Endometrial microvascular endothelial cells (primary cell): ENCODE data around the gene CNTN5. TPM values are rescaled to one million over a fixed set of nuclear protein-coding genes. Genes with fewer than 3 reads are reported as not detected.
"Not testable (repeated sequence)": the region's sequence is repeated elsewhere in the genome, so short reads cannot be mapped to it uniquely, and the experiment has no call there.

Source experiments
- in situ Hi-C: cut with HindIII; loops from 2 replicates; pipeline ENCODE4 v1.10.0; 2017; ENCODE audit warnings: low sequenced_read_pairs, low pct_unique_long_range_greater_than_20kb; ENCODE audit errors: inconsistent ontology term
- total RNA-seq: library from RNA; depleted of rRNA; stranded (reverse); fragments of >200 nt; gene quantifications from one replicate; pipeline ENCODE4 v1.2.3, GENCODE V29; 2015; ENCODE audit errors: inconsistent ontology term

CNTN5 gene
- total RNA-seq, 1 donor from 2014 or later, result not detected

DNA sequence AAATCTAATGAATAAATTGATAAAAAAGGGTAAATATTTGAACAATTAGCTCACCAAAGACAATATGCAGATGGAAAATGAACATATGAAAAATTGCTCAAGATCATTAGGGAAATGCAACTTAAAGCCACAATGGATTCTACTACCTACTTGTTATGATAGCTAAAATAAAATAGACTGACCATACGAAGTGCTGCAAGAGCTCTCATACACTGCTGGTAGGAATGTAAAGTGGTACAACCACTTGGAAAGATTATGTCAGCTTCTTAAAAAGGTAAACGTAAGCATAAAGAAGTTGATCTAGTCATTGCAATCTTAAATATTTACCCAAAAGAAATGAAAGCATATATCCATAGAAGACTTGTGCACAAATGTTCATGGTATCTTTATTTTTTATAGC lies 1162.2 kb downstream of the CNTN5 start:
- in situ Hi-C loops, result no loop called here

DNA sequence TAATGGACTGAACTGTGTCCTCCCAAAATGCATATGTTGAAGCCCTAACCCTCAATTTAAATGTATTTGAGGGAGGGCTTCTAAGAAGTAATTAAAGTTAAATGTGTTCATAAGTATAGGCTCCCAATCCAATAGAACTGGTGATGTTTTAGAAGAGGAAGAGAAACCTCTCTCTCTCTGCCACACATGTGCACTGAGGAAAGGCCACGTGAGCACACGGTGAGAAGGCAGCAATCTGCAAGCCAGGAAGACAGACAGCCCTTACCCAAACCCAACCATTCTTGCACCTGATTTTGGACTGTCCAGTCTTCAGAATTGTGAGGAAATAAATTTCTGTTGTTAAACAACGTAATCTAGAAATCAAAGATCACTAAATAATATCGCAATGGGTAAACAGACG lies 1164.8 kb downstream of the CNTN5 start:
- in situ Hi-C loops, result no loop called here

DNA sequence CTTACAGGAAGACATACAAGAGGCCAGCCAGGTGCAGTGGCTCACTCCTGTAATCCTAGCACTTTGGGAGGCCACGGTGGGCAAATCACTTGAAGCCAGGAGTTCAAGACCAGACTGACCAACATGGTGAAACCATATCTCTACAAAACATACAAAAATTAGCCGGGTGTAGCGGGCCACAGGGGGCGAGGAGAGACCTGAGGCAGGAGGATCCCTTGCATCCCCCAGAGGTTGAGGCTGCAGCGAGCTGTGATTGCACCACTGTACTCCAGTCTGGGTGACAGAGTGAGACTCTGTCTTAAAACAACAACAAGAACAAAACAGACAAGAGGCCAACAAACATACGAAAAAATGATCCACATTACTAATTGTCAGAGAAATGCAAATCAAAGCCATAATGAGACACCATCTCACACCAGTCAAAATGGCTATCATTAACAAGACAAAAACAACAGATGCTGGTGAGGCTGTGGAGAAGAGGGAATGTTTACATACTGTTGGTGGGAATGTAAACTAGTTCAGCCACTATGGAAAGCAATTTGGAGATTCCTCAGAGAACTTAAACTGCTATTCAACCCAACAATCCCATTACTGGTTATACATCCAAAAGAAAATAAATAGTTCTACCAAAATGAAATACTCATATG lies 1167.5 kb downstream of the CNTN5 start:
- in situ Hi-C loops, result no loop called here

DNA sequence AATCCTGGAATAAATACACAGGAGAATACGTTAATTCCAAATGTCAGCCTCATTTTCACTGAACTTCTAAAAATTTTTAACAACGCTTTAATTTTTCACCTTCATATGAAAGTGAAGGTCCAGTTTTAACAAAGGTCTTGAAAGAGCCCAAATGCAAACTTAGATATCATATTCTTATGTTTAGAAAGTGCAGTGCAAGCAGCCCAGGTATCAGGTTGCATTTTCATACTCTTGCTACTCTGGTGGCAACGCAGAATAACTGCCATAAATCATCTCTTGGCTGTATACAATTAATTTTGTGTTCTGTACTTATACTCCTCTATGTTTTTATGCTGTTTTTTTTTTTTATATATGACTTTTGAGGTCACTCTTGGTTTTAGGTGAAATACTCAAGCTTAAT lies 1169.6 kb downstream of the CNTN5 start:
- in situ Hi-C loops, result no loop called here

DNA sequence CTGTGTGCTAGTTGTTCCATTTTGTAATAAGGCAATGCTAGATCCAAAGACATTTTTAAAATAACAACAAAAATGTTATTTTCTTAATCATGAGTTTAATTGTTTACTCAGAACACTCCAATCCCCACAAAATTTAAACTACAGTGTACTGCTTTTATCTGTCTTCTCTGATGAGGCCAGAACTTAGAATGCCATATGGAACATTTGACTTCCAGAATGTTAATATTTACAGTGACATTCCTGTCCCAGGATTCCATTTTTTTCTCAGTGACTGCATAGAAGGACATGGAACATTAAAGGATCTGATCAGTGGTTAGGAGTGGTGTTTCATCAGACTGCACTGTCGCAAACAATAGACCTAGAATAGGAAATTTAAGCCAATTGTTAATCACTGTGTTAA lies 1171.4 kb downstream of the CNTN5 start:
- in situ Hi-C loops, result no loop called here

DNA sequence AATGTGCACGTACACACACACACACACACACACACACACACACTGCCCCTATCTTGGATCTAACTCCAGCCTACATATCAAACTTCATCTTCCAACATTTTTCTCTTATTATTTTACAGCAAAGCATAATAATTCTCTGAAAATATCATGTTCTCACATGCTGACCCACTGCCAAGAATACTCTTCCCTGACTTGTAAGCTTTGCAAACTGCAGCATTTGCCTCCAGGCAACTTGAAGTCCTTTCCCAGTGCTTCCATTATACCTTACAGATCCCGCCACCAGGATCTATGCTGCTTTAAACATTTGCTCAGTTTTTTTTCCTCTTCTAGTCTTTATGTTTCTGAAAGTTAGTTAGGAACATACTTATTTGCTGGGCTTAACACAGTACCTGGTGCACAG lies 1183.0 kb downstream of the CNTN5 start:
- in situ Hi-C loops, result no loop called here

DNA sequence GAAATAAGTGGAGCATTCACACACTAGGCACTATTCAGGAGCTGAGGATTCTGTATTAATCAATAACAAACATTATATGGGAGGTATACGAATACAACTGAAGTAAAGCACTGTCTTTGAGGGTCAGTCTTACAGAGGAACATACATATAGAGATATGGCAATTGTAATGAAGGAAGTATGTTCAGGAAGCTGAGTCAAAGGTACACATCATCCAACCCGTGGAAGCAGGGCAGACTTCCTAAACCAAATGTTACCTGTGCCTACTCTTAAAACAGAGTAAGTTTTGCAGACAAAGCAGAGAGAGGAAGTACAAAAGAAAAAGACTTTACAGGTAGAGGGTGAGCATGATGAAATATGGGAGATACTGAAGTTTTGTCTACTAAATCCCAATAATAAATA lies 1185.2 kb downstream of the CNTN5 start:
- in situ Hi-C loops, result no loop called here

DNA sequence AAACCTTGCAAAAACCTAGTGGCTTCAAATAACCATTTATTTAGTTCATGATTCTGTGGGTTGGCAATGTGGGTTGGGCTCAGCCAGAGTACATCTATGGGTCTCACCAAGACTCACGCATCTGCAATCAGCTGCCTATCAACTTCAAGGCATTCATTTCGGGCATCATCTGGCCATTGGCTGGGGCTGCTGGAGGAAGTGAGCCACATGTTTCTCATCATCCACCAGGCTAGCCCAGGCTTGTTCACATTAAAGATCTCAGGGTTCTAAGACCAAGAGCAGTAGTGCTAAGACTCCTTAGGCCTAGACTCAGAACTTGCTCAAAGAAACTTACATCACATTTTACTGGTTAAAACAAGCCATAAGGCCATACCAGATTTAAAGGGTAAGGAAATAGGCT lies 1187.5 kb downstream of the CNTN5 start:
- in situ Hi-C loops, result no loop called here

DNA sequence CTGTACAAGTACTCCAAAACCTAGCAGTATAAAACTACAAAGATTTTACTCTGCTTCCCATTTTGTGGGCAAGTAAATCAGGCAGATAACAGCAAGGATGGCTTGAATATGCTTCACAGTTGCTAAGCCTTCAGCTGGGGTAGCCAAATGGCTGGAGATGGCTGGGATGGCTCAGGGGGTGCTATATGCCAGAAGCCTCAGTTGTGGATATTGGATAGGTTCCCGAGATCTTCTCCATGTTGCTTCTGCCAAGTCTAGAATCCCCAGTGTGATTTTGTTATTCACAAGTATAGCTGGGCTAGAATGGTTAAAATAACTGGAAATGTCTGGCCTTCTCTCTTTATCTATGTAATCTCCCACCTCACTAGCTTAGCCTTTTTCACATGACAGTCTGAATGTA lies 1194.0 kb downstream of the CNTN5 start:
- in situ Hi-C loops, result no loop called here

DNA sequence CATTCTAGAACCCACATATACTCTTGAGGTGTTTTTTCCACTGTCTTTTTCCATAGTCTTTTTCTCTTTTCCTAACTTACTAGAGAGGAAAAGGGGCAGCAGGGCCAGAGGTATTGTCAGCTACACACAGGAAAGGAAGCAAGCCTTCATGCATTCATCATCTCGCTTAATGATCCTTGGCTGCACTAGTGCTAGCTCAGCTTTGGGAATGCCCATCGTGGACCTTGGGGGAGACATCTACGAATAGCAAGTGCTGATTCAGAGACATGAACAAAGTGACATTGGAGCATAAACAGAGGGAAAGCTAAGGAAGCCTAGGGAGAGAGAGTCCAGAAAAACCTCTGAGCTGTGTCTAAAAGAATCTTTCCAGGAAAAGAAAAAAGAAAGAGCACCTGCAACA lies 1200.1 kb downstream of the CNTN5 start:
- in situ Hi-C loops, result no loop called here

DNA sequence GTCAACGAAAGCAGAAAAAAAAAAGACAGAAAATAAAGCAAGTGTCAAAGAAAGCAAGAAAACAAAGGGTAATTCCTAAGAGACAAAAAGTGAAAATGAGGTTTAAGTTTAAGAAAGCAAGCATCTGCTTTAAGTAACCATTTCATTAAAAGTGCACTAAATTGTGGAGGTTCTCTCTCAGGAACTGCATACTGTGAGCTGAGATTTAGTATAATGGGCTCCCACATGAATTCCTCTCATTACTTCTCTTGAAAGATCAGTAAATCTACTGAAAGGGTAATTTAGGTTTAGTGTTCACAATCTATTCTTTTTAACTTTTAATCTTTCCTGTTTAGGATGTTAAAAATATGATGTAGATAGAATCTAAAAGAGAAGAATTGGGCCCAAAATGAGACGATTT lies 1201.0 kb downstream of the CNTN5 start:
- in situ Hi-C loops, result no loop called here

DNA sequence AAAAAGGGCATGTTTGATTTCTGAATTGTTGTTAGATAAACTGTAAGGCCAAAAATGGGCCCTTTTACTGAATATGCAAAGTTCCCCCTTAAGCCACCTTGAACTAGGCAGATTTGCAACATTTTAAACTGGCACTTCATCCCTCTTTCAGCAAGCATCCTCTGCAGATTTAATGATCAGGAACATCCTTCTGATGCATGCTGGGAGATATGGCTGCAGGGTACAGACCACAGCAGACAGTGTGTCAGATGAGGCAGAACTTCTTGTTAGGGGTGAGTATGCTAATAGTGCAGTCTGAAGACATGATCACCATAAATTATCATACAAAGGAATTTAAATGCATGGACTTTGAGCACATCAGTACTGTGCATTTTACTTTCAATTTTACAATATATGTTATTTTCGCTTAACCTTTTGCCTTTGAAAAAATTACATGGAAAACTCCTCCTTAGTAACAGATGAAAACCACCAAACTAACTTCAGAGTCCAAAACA lies 1203.8 kb downstream of the CNTN5 start:
- in situ Hi-C loops, result no loop called here

DNA sequence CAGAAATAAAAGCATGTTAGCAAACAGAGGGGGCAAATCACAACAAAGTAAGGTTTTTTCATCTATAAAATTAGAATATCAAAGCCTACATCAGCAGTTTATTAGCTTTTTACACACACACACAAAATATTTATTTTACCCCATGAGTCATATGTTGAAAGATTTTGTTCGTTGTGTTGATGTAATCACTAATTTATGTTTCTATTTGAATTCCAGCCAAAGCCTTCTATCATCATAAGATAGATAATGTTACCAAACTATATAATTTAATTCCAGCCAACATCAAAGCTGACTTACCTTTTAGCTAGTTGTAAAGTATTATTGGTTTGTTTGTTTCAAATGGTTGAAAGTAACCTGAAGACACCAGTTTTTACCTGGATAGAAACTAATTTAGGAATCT lies 1208.3 kb downstream of the CNTN5 start:
- in situ Hi-C loops, result no loop called here

DNA sequence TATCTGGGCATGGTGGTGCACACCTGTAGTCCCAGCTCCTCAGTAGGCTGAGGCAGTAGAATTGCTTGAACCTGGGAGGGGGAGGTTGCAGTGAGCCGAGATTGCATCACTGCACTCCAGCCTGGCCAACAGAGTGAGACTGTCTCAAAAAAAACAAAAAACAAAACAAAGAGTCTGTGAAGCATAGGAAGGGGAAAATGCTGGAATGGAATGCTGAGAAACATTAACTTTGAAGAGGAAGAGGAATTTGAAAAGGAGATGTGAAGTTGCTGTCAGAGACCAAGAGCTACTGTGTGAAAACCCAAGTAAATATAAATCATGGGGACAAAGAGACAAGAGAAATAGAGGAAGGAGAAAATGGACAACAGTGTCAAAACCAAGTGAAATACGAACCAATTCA lies 1211.3 kb downstream of the CNTN5 start:
- in situ Hi-C loops, result no loop called here

DNA sequence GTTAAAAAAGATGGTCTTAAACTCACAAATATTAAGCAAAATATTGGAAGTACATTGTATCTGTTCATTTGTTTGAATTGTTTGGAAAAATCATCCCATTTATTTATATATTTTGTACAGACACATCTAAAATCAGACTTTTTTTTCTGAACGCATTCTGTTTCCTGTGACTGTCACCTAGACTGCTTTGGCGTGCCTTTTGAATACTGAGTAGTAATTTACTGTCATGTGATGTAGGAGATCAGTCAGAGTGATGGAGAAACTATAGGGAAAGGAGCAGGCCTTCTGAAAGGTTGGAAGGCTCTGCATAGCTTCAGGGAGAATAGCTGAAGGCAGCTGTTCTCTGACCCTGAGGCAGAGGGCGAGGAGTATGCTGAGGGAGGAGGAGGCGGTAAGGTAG lies 1214.3 kb downstream of the CNTN5 start:
- in situ Hi-C loops, result no loop called here

DNA sequence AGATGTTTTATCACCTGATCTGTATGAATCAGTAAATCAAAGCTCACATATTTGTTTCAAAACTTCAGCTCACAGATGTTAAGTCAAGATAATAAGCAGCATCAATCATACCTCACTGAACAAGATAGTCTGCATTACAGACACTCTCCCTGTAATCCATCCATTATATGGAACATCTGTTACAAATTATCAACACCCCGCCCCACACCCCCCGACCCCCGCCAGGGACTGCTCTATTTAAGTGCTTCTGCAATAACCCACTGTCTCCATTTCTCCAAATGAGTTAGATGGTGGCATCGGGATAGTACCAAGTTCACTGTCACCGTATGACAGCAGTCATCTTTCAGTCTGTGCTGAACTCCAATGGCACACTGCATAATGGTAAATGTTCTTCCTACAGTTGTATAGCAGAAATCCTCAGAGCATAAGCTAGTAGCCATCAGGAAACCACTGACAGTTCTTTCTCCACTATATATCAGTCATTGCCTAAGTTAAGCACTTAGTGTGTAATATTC lies 1219.3 kb downstream of the CNTN5 start:
- in situ Hi-C loops, result no loop called here

DNA sequence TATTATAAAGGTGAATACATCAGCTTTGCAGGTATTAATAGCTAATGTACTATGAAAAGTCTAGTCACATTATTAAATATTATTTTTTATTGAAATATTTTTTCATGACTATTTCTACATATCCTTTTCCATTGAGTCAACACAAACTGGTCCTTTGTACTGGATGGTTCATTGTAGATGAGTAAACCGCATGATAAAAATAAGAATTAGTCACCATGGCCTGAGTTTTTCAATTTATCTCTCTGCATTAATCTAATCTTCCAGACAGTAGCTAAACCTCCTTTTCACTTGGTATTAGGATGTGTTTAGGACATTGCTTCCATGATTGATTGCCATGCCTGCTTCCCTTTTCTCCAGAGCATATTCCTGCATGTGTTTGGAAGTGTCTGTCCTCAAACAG lies 1227.0 kb downstream of the CNTN5 start:
- in situ Hi-C loops, result no loop called here

DNA sequence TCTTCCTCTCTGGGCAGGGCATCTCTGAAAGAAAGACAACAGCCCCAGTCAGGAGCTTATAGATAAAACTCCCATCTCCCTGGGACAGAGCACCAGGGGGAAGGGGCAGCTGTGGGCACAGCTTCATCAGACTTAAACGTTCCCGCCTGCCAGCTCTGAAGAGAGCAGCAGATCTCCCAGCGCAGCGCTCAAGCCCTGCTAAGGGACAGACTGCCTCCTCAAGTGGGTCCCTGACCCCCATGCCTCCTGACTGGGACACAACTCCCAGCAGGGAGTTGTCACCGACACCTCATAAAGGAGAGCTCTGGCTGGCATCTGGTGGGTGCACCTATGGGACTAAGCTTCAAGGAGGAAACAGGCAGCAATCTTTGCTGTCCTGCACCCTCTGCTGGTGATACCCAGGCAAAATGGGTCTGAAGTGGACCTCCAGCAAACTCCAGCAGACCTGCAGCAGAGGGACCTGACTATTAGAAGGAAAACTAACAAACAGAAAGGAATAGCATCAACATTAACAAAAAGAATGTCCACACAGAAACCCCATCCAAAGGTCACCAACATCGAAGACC lies 1236.6 kb downstream of the CNTN5 start:
- in situ Hi-C loops, result not testable (repeated sequence)

DNA sequence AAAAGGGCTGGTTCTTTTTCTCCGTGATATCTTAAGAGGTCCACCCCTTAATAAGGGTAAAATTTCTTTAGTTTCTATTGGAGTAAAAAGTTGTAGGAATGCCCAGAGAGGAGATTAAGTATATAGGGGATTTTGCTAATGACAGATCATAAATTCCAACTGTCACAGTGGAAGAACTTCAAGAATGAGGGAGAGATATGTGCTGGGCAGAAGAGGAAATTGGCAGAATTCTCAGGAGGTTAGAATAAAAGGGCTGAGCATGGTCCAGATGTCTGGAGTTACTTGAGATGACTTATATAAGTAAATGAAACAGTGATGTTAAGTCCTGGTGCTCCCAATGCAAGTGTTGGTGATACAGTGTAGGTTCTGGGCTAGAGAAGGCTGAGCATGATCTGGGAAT lies 1248.8 kb downstream of the CNTN5 start:
- in situ Hi-C loops, result no loop called here

DNA sequence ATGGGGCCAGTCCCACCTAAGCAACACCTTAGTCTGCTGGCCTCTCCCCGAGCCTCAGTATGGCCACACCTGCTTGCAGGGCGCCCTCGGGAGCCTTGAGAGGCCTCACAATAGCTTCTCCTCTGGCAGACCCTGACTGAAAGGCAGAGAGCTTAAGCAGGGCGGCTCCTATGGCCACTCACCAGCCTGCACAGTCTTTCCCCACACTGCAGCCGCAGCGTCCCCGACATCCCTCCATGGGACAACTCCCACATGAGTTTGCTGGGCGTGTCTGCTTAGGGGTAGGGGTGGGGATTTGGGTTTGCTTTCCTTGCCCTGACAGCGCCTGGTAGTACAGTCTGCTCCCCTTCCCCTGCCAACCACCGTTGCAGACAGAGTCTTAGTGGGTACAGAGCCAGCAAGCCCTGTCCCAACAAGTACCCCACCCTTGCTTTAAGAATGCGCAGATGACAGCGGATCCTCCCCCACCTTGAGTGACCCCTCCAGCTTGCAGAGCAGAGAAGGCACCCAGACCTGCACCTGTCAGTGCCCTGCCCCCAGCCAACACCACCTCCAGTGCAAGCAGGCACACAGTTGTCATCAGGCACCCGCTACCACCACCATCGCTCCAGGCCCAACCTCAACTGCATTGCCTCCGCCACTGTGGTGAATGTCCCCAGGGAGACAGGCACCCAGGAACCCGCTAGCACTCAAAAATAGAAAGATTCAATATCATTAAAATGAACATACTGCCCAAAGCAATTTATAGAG lies 1252.5 kb downstream of the CNTN5 start:
- in situ Hi-C loops, result no loop called here
